Neural crest cell (in vitro differentiated cells): ENCODE results near the gene ITK. TPM values are rescaled to one million over a fixed set of nuclear protein-coding genes. Genes with fewer than 3 reads are reported as not detected.

Experiments used
- DNase-seq: peaks from one replicate; pipeline ENCODE4 v3.0.0; 2021; ENCODE audit warnings: low read depth, mixed read lengths, low spot score
- H3K27ac Mint-ChIP-seq: one replicate; pipeline ENCODE4 v1.8.0; 2021; ENCODE audit warnings: mild to moderate bottlenecking, mixed read lengths; ENCODE audit not compliant: unreplicated experiment
- H3K27me3 Mint-ChIP-seq: 2 replicates; pipeline ENCODE4 v1.8.0; 2021; ENCODE audit warnings: low read depth, mild to moderate bottlenecking, mixed read lengths
- H3K36me3 Mint-ChIP-seq: 2 replicates; pipeline ENCODE4 v1.8.0; 2021; ENCODE audit warnings: low read depth, mild to moderate bottlenecking, mixed read lengths
- H3K4me1 Mint-ChIP-seq: 2 replicates; pipeline ENCODE4 v1.8.0; 2021; ENCODE audit warnings: mixed read lengths
- H3K4me3 Mint-ChIP-seq: one replicate; pipeline ENCODE4 v1.8.0; 2021; ENCODE audit warnings: mild to moderate bottlenecking, mixed read lengths
- H3K9me3 Mint-ChIP-seq: 2 replicates; pipeline ENCODE4 v1.8.0; 2021; ENCODE audit warnings: mixed read lengths
- total RNA-seq: library from RNA; stranded (reverse); gene quantifications from 2 replicates; pipeline ENCODE4 v1.2.1, GENCODE V29; 2021
- TF ChIP-seq, protein P1 (sequence below): fragments of 200-600 bp; sonication (generic); conservative IDR thresholded peaks from 2 replicates; pipeline ENCODE4 v1.5.0; 2021; ENCODE audit warnings: antibody characterized with exemption, mild to moderate bottlenecking

ITK gene
- total RNA-seq, 1 donor from 2014 or later: not detected

DNA sequence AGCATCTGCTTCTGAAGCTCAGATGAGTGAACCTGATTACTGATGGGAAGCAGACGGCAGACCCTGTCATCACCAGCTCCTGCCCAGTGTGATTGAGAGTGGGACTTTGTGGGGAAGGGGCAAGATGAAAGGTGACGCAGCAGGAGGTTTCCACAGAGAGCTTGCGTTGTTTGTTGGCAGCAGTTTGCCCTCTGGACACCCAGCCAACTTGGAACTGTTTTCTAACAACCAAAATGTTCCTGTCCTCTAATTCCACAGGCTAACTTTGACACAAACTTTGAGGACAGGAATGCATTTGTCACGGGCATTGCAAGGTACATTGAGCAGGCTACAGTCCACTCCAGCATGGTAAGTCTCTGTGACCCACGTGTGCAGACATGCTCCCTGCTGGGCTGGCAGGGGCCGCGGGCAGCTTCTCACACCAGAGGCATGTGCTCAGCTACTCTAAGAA is 106.1 kb downstream of the ITK start:
- Mint-ChIP-seq H3K4me3 (no peak overlapping the region), H3K36me3 (no peaks in the 10 kb centered on the region), H3K4me1 (no peaks in the 10 kb centered on the region), H3K9me3 (no peaks in the 10 kb centered on the region), H3K27ac (no peak overlapping the region), H3K27me3 (no peaks in the 10 kb centered on the region)
- DNase-seq: no peak
- TF ChIP-seq, protein P1, sequence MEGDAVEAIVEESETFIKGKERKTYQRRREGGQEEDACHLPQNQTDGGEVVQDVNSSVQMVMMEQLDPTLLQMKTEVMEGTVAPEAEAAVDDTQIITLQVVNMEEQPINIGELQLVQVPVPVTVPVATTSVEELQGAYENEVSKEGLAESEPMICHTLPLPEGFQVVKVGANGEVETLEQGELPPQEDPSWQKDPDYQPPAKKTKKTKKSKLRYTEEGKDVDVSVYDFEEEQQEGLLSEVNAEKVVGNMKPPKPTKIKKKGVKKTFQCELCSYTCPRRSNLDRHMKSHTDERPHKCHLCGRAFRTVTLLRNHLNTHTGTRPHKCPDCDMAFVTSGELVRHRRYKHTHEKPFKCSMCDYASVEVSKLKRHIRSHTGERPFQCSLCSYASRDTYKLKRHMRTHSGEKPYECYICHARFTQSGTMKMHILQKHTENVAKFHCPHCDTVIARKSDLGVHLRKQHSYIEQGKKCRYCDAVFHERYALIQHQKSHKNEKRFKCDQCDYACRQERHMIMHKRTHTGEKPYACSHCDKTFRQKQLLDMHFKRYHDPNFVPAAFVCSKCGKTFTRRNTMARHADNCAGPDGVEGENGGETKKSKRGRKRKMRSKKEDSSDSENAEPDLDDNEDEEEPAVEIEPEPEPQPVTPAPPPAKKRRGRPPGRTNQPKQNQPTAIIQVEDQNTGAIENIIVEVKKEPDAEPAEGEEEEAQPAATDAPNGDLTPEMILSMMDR: no peak

GRCh38 chr5:157288405-157289163 is 107.9 kb downstream of the ITK start:
- H3K27me3 Mint-ChIP-seq: no peaks in the 10 kb centered on the region
- DNase-seq: no peak
- no peak overlapping the region for H3K4me3 Mint-ChIP-seq
- H3K4me1 Mint-ChIP-seq: no peaks in the 10 kb centered on the region
- TF ChIP-seq, protein P1: no peak
- no peaks in the 10 kb centered on the region for H3K9me3 Mint-ChIP-seq
- no peaks in the 10 kb centered on the region for H3K36me3 Mint-ChIP-seq
- H3K27ac Mint-ChIP-seq: no peak overlapping the region

DNA sequence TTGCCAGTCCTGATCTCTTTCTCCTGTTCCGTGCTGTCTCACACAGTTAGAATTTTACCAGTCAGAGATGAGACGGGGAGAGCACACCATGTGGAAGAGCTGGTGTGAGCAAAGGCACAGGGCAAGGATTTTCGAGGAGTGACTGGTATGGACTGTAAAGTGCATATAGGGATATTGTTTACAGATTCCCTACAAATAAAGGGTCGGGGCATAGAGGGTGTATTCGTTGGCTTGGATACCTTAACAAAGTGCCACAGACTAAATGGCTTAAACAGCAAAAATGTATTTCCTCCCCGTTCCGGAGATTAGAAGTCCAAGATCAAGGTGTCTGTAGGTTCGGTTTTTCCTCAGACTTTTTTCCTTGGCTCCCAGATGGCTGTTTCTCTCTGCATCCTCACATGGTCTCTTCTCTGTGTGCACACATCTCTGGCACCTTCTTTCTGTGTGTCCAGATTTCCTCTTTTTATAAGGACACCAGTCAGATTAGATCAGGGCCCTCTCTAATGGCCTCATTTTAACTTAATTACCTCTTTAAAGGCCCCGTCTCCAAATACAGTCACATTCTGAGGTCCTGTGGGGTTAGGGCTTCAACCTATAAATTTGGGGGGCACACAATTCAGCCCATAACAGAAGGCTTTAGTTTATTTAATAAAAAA is 108.7 kb downstream of the ITK start:
- TF ChIP-seq, protein P1: no peak
- H3K27ac Mint-ChIP-seq: no peak overlapping the region

DNA sequence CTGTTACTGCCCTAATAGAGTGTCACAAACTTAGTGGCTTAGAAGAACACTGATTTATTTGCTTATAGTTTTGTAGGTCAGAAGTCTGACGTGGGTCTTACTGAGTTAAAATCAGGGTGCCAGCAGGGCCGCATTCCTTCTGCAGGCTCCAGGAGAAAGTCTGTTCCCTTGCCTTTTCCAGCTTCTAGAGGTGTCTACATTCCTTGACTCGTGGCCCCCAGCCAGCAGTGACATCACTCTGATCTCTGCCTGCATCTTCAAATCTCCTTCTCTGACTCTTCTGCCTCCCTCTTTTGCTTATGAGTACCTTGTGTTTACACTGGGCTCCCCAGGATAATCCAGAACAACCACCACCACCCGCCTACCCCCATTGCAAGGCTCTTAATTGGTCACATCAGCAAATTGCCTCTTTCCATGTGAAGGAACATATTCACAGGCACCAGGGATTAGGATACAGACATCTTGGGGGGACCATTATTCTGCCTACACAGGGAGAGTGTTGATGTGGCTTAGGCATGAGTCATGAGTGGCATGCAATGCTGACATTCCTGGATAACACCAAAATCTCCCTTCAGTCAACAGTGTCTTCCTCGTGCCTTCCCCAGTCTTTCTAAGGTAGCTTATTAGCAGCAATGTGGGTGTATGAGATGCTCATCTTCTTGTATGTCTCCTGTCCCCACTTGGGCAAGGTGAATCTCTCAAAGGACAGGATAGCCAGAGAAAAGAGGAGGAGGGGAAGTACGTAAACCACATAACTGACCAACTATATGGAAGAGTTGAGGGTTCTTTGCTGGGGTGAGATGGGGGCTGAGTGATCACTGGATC is 109.7 kb downstream of the ITK start:
- TF ChIP-seq, protein P1: no peak
- Mint-ChIP-seq H3K27ac (no peak overlapping the region), H3K36me3 (peaks cover 2% of the 10 kb centered on the region), H3K27me3 (no peaks in the 10 kb centered on the region), H3K4me1 (no peaks in the 10 kb centered on the region), H3K4me3 (no peak overlapping the region), H3K9me3 (no peaks in the 10 kb centered on the region)
- DNase-seq: no peak

More for the DNA sequence above, 108.7 kb downstream of the ITK start:
- H3K4me3 Mint-ChIP-seq: no peak overlapping the region
- no peak for DNase-seq
- H3K9me3 Mint-ChIP-seq: no peaks in the 10 kb centered on the region
- peaks cover 2% of the 10 kb centered on the region for H3K36me3 Mint-ChIP-seq
- no peaks in the 10 kb centered on the region for H3K4me1 Mint-ChIP-seq
- no peaks in the 10 kb centered on the region for H3K27me3 Mint-ChIP-seq

DNA sequence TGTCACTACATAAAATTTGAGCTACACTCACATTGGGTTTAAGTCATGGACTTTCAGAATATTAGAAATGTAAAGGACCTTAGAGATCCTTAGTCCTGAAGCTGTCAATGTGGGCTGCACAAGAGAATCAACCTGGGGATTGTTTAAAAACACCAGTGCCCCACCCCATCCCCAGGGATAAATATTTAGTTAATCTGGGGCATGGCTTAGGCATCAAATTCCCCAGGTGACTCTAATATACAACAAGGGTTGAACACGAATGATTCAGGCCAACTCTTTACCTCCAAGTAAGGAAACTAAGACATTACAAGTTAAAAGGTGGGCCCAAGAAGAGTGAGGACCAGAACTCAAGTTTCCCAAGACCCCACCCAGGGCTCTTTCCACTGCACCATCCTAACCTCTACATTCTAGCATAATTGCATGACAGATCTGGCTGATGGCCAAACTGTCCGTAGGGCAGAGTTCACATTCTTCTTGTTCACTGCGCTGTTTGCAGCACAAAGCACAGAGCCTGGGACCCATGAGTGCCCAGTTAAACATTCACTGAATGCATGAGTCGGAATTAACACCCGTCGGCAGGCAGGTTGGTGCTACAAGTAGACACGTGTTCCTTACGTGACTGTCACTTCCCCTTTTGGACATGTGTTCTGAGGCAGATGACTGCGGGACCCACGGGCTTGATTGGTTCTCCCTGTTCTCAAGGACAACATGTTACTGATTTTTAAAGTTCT is 110.5 kb downstream of the ITK start:
- Mint-ChIP-seq H3K9me3 (no peaks in the 10 kb centered on the region), H3K27ac (no peak overlapping the region), H3K27me3 (no peaks in the 10 kb centered on the region), H3K36me3 (peaks cover 5% of the 10 kb centered on the region), H3K4me3 (no peak overlapping the region), H3K4me1 (no peaks in the 10 kb centered on the region)
- DNase-seq: no peak
- TF ChIP-seq, protein P1: no peak
